Measurements from ENCODE around the gene SLC4A4.

DNA sequence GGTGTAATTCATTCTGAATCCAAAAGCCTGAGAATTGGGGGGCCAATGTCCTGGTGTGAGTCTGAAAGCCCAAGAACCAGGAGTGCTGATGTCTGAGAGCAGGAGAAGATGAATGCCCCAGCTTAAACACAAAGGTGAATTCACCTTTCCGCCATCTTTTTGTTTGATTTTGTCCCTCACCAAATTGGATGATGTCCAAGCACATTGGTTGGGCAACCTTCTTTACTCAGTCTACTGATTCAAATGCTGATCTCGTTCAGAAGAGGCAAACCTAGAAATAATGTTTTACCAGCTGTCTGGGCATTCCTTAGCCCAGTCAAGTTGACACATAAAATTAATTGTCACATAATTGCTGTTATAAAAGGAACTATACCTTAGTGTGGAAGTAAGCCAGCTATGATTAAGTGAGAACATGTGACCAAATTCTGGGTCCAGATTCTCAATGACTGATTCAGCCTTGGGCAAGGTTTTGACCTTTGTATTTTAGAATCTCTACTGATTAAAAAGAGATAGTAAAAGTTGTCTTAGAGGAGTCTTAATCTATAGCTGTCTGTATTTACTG, 34.5 kb upstream of the SLC4A4 start:
- TF ChIP-seq, protein P1, sequence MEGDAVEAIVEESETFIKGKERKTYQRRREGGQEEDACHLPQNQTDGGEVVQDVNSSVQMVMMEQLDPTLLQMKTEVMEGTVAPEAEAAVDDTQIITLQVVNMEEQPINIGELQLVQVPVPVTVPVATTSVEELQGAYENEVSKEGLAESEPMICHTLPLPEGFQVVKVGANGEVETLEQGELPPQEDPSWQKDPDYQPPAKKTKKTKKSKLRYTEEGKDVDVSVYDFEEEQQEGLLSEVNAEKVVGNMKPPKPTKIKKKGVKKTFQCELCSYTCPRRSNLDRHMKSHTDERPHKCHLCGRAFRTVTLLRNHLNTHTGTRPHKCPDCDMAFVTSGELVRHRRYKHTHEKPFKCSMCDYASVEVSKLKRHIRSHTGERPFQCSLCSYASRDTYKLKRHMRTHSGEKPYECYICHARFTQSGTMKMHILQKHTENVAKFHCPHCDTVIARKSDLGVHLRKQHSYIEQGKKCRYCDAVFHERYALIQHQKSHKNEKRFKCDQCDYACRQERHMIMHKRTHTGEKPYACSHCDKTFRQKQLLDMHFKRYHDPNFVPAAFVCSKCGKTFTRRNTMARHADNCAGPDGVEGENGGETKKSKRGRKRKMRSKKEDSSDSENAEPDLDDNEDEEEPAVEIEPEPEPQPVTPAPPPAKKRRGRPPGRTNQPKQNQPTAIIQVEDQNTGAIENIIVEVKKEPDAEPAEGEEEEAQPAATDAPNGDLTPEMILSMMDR (optimal IDR thresholded peaks at IDR 0.05 in 1 of 3, IDR thresholded peaks at IDR 0.05 in 1 of 3, conservative IDR thresholded peaks at IDR 0.05 in 1 of 3; ENCODE audit: extremely low read depth in 1 of 3, insufficient read depth in 2 of 3, low read length in 3 of 3) = no peak
- TF ChIP-seq EZH2 (IDR thresholded peaks at IDR 0.05; ENCODE audit: low read length) = no peak
